Caco-2 (cell line): ENCODE results near the gene NPLOC4. TPM values are rescaled to one million over a fixed set of nuclear protein-coding genes. Genes with fewer than 3 reads are reported as not detected.

Experiments
- BruUV-seq: library from RNA; stranded (reverse); fragments of 400-500 nt; replicated peaks from 2 replicates; lab custom pipeline; 2021; lab: Mats Ljungman, UMichigan
- CTCF ChIA-PET: fragments of 300-600 bp; sonication (Branson Sonifier 250); formaldehyde crosslinking; loops from one replicate; lab custom pipeline; 2022; ENCODE audit warnings: antibody characterized with exemption; lab: Charles Lee
- POLR2A ChIA-PET: fragments of 300-600 bp; sonication (Branson Sonifier 250); formaldehyde crosslinking; loops from one replicate; lab custom pipeline; 2022; ENCODE audit warnings: antibody characterized with exemption; lab: Charles Lee
- DNase-seq, 2 experiments: peaks; one replicate each; pipeline versions ENCODE4 v3.0.0 to v3.0.0-alpha.2; 2020 to 2022
- H3K27me3 ChIP-seq: replicated peaks from 2 replicates; pipeline ENCODE4 v1.6.0; 2011; ENCODE audit warnings: low read length; ENCODE audit not compliant: control insufficient read depth, insufficient read depth
- H3K36me3 ChIP-seq: 2 replicates; pipeline ENCODE4 v1.5.1; 2011; ENCODE audit warnings: low read length; ENCODE audit not compliant: control insufficient read depth, insufficient read depth
- H3K4me1 ChIP-seq: fragments of 250-450 bp; sonication (Bioruptor Pico); 2 replicates; pipeline ENCODE4 v1.5.1; 2020; ENCODE audit warnings: mild to moderate bottlenecking
- H3K4me3 ChIP-seq: 2 replicates; pipeline ENCODE4 v1.5.1; 2011; ENCODE audit warnings: low read depth, mild to moderate bottlenecking, control low read depth, low read length
- H3K9me3 ChIP-seq: fragments of 250-450 bp; sonication (Bioruptor Pico); 2 replicates; pipeline ENCODE4 v1.5.1; 2020; ENCODE audit warnings: mild to moderate bottlenecking, moderate library complexity
- H3K27ac Mint-ChIP-seq: one replicate; pipeline ENCODE4 v1.8.0; 2022; ENCODE audit warnings: mixed read lengths; ENCODE audit not compliant: unreplicated experiment
- H3K27me3 Mint-ChIP-seq: one replicate; pipeline ENCODE4 v1.8.0; 2022; ENCODE audit warnings: mixed read lengths; ENCODE audit not compliant: insufficient read depth, unreplicated experiment
- H3K36me3 Mint-ChIP-seq: one replicate; pipeline ENCODE4 v1.8.0; 2022; ENCODE audit warnings: mild to moderate bottlenecking, mixed read lengths; ENCODE audit not compliant: insufficient read depth, unreplicated experiment
- H3K4me1 Mint-ChIP-seq: one replicate; pipeline ENCODE4 v1.8.0; 2022; ENCODE audit warnings: low read depth, mixed read lengths; ENCODE audit not compliant: unreplicated experiment
- H3K4me3 Mint-ChIP-seq: one replicate; pipeline ENCODE4 v1.8.0; 2022; ENCODE audit warnings: mild to moderate bottlenecking, moderate library complexity, mixed read lengths; ENCODE audit not compliant: unreplicated experiment
- H3K9me3 Mint-ChIP-seq: one replicate; pipeline ENCODE4 v1.8.0; 2022; ENCODE audit warnings: mixed read lengths; ENCODE audit not compliant: unreplicated experiment
- intact Hi-C: fragments of 100-400 bp; cut with micrococcal nuclease; formaldehyde crosslinking; loops from one replicate; pipeline ENCODE4 v1.10.0; 2022; ENCODE audit not compliant: unreplicated experiment
- total RNA-seq: library from RNA; stranded (reverse); gene quantifications from 2 replicates; pipeline ENCODE4 v1.2.3, GENCODE V29; 2022
- TF ChIP-seq, protein P1 (sequence below), 2 experiments: fragments of 200-600 bp in 1 of 2; IDR thresholded peaks; 1 replicate in 1 of 2; 2 replicates in 1 of 2; pipeline versions ENCODE4 v1.5.1 to v1.8.0; 2011 to 2022; ENCODE audit warnings: antibody characterized with exemption in 1 of 2, control low read depth in 1 of 2, inconsistent platforms in 1 of 2, low read depth in 1 of 2, low read length in 1 of 2, mild to moderate bottlenecking in 1 of 2, moderate library complexity in 1 of 2; ENCODE audit not compliant: insufficient read depth in 1 of 2, severe bottlenecking in 1 of 2, unreplicated experiment in 1 of 2

The NPLOC4 gene
- total RNA-seq, 1 experiment from 2014 or later, result 139 TPM

DNA sequence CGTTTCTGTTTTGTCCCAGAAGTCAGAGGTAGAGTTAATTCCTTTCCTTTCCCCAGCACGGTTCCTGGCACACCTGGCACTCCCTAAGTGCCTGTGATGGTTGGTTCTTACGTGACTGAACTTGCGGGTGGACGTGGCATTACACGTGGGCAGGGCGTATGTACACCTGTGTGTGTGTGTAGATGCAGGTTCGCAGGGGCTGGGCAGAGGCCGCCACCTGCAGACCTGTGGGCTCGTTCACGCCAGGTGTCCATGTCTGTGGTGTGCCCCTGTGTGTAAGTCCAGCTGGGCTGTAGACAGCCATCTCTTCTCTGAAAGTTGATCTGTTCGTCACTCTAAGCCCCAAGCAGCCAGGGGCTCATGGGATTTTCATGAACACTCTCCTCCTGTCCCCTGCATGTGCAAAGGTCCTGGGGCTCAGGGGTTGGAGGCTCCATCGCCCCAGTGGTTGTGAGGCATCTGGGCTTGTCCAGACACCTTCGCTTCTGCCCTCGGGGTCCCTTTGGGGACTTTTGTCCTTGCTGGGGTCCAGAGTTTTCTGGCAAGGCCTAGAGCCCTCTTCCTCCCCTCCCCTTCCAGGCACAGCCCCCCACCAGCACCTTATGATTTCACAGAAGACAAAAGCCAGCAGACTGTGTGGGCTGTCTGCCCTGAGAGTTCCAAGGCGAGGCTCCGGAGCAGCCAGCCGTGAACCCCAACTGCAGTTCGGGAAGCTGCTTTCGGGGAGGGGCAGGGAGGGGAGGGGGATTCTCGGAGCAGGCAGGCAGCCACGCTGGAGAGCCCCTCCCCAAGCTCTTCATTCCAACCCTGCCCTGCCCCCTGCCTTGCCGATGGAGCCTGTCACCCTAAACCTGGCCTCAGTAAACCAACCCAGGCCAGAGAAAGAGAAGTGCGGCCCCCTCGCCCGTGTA, 114.2 kb downstream of the NPLOC4 start:
- intact Hi-C loops, result no loop called here

DNA sequence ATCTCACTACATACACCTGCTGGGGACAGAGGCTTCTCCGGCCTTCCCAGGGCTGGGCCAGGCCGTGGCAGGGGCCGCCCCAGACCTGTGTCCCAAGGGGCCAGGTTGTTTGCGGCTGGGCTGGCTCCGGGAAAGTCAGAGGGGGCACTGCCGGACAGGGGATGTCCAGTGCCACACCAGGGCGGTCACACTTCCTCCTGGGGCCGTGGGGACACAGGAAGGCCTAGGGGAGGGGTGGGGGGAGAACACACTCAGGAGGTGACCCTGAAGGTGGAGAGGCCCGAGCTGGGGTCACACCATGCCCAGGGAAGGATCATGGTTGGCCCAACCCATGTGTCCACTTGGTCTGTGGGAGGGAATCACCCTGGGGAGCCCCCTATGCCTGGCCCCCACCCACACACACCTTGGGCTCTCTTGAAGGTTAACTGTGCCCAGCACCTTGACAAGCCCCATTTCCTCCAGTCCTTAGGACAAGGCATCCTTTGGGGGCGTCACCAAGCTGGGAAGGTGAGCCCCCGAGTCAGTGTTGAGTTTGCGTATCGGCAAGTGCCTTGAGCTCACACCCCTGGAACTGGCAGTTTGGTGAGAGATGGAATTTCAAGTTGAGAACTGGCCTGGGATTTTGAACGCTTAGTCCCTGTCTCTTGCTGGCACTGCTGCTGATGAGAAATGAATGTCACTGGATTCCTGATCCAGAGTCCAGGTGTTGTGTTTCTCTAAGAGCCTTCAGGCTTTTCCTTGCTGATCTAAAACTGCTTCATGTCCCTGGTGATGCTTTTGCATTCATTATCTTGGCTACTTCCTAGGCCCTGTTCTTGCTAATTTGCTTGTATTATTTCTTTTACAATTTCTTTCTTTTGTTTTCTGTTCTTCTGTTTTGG, 116.7 kb downstream of the NPLOC4 start:
- peaks cover 5% of the 10 kb centered on the region; the same call in 1 of the 2 replicates for H3K36me3 ChIP-seq
- no peaks in the 10 kb centered on the region for H3K9me3 ChIP-seq
- H3K27me3 Mint-ChIP-seq, result no peaks in the 10 kb centered on the region
- TF ChIP-seq, protein P1, sequence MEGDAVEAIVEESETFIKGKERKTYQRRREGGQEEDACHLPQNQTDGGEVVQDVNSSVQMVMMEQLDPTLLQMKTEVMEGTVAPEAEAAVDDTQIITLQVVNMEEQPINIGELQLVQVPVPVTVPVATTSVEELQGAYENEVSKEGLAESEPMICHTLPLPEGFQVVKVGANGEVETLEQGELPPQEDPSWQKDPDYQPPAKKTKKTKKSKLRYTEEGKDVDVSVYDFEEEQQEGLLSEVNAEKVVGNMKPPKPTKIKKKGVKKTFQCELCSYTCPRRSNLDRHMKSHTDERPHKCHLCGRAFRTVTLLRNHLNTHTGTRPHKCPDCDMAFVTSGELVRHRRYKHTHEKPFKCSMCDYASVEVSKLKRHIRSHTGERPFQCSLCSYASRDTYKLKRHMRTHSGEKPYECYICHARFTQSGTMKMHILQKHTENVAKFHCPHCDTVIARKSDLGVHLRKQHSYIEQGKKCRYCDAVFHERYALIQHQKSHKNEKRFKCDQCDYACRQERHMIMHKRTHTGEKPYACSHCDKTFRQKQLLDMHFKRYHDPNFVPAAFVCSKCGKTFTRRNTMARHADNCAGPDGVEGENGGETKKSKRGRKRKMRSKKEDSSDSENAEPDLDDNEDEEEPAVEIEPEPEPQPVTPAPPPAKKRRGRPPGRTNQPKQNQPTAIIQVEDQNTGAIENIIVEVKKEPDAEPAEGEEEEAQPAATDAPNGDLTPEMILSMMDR (IDR thresholded peaks at IDR 0.05; ENCODE audit: insufficient read depth in 1 of 2, low read depth in 1 of 2, low read length in 1 of 2, severe bottlenecking in 1 of 2, unreplicated experiment in 1 of 2), result no peak
- no peak for DNase-seq
- peak overlapping the region; percentile 77 for H3K4me3 Mint-ChIP-seq
- CTCF ChIA-PET, result interaction anchor here (1.1 kb wide), 1 partner anchor 80 kb away, joined by 3 read pairs; no protein-coding TSS in a partner anchor
- no peaks in the 10 kb centered on the region for H3K27me3 ChIP-seq
- no peaks in the 10 kb centered on the region for H3K9me3 Mint-ChIP-seq
- intact Hi-C loops, result no loop called here
- peaks cover 20% of the 10 kb centered on the region for H3K4me1 Mint-ChIP-seq
- peak overlapping the region; percentile 74 for H3K4me3 ChIP-seq
- BruUV-seq, result no TSS peak
- POLR2A ChIA-PET, result interaction anchor here (1.1 to 1.8 kb wide), 2 partner anchors 13 to 32 kb away, joined by 4 to 5 read pairs; partner anchors contain the start of gene FAAP100
- H3K27ac Mint-ChIP-seq, result peak overlapping the region; percentile 74
- peaks cover 33% of the 10 kb centered on the region for H3K4me1 ChIP-seq
- H3K36me3 Mint-ChIP-seq, result peaks cover 36% of the 10 kb centered on the region

More for the DNA sequence above, 114.2 kb downstream of the NPLOC4 start:
- Histone ChIP-seq H3K27me3 (no peaks in the 10 kb centered on the region), H3K4me3 (no peak overlapping the region), H3K9me3 (no peaks in the 10 kb centered on the region), H3K36me3 (no peaks in the 10 kb centered on the region), H3K4me1 (peaks cover 27% of the 10 kb centered on the region)
- Mint-ChIP-seq H3K9me3 (no peaks in the 10 kb centered on the region), H3K4me1 (peaks cover 14% of the 10 kb centered on the region), H3K36me3 (peaks cover 44% of the 10 kb centered on the region), H3K27me3 (no peaks in the 10 kb centered on the region), H3K4me3 (no peak overlapping the region), H3K27ac (no peak overlapping the region)
- CTCF ChIA-PET, result interaction anchor here (0.5 to 1.0 kb wide), 5 partner anchors 14 to 322 kb away, joined by 3 to 5 read pairs (median 4); no protein-coding TSS in a partner anchor
- TF ChIP-seq, protein P1 (IDR thresholded peaks at IDR 0.05; ENCODE audit: insufficient read depth in 1 of 2, low read depth in 1 of 2, low read length in 1 of 2, severe bottlenecking in 1 of 2, unreplicated experiment in 1 of 2), result peak in 1 of 2 experiments; percentile 53
- DNase-seq, result peak in 1 of 2 experiments; percentile 57
- BruUV-seq, result no TSS peak
- POLR2A ChIA-PET, result interaction anchor here (0.7 kb wide), 1 partner anchor 154 kb away, joined by 4 read pairs; no protein-coding TSS in a partner anchor
